Mammary epithelial cell (primary cell): ENCODE data around the gene BNIPL.

Experiments used
- EZH2 ChIP-seq: IDR thresholded peaks from 2 replicates; pipeline ENCODE4 v1.6.1; 2012; ENCODE audit warnings: low read length, inconsistent platforms, borderline replicate concordance
- TF ChIP-seq, protein P1 (sequence below), 2 donors: IDR thresholded peaks in 1 of 2; conservative IDR thresholded peaks in 1 of 2; 2 replicates each; pipeline ENCODE4 v1.5.1; 2011 to 2012; ENCODE audit warnings: inconsistent platforms in 2 of 2, low read length in 2 of 2, mild to moderate bottlenecking in 2 of 2, control low read depth in 1 of 2, low read depth in 1 of 2; ENCODE audit not compliant: insufficient read depth in 1 of 2; ENCODE audit errors: extremely low read depth in 1 of 2

DNA sequence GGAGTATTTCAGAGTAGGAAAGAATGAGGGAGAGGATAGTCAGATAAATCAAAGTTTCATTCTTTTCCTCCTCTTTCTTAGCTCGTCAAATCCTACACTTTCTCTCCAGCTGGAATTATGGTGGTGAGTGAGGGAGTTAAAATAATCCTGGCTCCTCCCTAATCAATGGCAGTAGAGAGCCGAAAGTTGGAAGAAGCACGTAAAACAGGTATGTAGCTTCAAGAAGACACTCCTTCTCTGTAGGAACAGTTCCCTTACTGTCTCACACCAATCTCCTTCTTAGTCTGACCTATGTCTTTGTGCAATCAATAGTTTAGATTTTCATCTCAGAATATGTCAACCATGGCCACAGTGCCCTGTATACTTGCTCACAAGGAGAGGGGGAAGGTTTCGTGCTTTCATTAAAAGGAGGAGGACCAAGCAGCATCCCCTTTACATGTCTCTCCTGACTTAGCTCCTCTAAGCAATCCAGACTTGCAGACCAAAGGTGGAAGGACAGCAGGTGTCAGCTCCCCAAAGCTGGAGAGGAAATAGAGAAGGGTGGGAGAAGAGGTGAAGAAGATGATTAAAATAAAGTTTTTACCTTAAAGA, 30.6 kb upstream of the BNIPL start:
- TF ChIP-seq, protein P1, sequence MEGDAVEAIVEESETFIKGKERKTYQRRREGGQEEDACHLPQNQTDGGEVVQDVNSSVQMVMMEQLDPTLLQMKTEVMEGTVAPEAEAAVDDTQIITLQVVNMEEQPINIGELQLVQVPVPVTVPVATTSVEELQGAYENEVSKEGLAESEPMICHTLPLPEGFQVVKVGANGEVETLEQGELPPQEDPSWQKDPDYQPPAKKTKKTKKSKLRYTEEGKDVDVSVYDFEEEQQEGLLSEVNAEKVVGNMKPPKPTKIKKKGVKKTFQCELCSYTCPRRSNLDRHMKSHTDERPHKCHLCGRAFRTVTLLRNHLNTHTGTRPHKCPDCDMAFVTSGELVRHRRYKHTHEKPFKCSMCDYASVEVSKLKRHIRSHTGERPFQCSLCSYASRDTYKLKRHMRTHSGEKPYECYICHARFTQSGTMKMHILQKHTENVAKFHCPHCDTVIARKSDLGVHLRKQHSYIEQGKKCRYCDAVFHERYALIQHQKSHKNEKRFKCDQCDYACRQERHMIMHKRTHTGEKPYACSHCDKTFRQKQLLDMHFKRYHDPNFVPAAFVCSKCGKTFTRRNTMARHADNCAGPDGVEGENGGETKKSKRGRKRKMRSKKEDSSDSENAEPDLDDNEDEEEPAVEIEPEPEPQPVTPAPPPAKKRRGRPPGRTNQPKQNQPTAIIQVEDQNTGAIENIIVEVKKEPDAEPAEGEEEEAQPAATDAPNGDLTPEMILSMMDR (conservative IDR thresholded peaks at IDR 0.05 in 1 of 2, IDR thresholded peaks at IDR 0.05 in 1 of 2; ENCODE audit: extremely low read depth in 1 of 2, insufficient read depth in 1 of 2, low read depth in 1 of 2, low read length in 2 of 2): no peak
- no peak for TF ChIP-seq EZH2
